Measurements from ENCODE around the gene KCNMB2.

Gene KCNMB2

GRCh38 chr3:178699364-178699763, 163.1 kb downstream of the KCNMB2 start:
- H3K9me3 ChIP-seq (ENCODE audit: control insufficient read depth, insufficient read depth, low read length), result peaks cover 25% of the 10 kb centered on the region; the same call in 1 of the 2 replicates
- H3K9me2 ChIP-seq (replicated peaks; ENCODE audit: control insufficient read depth, low read length), result no peaks in the 10 kb centered on the region
- H3K4me1 ChIP-seq (ENCODE audit: control insufficient read depth, low read length), result no peaks in the 10 kb centered on the region
- no peak overlapping the region for H3K4me3 ChIP-seq (ENCODE audit: low read length)
- TF ChIP-seq EZH2phosphoT487 (IDR thresholded peaks at IDR 0.05; ENCODE audit: borderline replicate concordance, low read length) (no peak), CTCF (IDR thresholded peaks at IDR 0.05; ENCODE audit: low read depth, low read length, poor library complexity, severe bottlenecking) (no peak)
- no peak overlapping the region for H3K4me2 ChIP-seq (ENCODE audit: low read length)
- no peak overlapping the region for H3K27ac ChIP-seq (ENCODE audit: low read depth, low read length)
- no peaks in the 10 kb centered on the region for H3F3A ChIP-seq (ENCODE audit: control insufficient read depth, insufficient read depth)
- no peaks in the 10 kb centered on the region for H3K36me3 ChIP-seq (ENCODE audit: control insufficient read depth, low read length)
- H3K79me2 ChIP-seq (ENCODE audit: control insufficient read depth, low read length), result no peaks in the 10 kb centered on the region
- H4K20me1 ChIP-seq (ENCODE audit: control insufficient read depth, insufficient read depth, low read depth, low read length), result no peaks in the 10 kb centered on the region
- no peaks in the 10 kb centered on the region for H3K27me3 ChIP-seq (ENCODE audit: control insufficient read depth, low read length)

- no peaks in the 10 kb centered on the region for H3F3A ChIP-seq (ENCODE audit: control insufficient read depth, insufficient read depth)
- H3K4me1 ChIP-seq (ENCODE audit: control insufficient read depth, low read length), result no peaks in the 10 kb centered on the region
- no peaks in the 10 kb centered on the region for H3K79me2 ChIP-seq (ENCODE audit: control insufficient read depth, low read length)
- H3K36me3 ChIP-seq (ENCODE audit: control insufficient read depth, low read length), result no peaks in the 10 kb centered on the region
- no peaks in the 10 kb centered on the region for H3K27me3 ChIP-seq (ENCODE audit: control insufficient read depth, low read length)
- no peak for TF ChIP-seq EZH2phosphoT487 (IDR thresholded peaks at IDR 0.05; ENCODE audit: borderline replicate concordance, low read length)
- TF ChIP-seq CTCF (IDR thresholded peaks at IDR 0.05; ENCODE audit: low read depth, low read length, poor library complexity, severe bottlenecking), result no peak
- H3K9me3 ChIP-seq (ENCODE audit: control insufficient read depth, insufficient read depth, low read length), result peaks cover 21% of the 10 kb centered on the region; the same call in 1 of the 2 replicates
- no peak overlapping the region for H3K4me2 ChIP-seq (ENCODE audit: low read length)
- no peak overlapping the region for H3K4me3 ChIP-seq (ENCODE audit: low read length)
- H3K9me2 ChIP-seq (replicated peaks; ENCODE audit: control insufficient read depth, low read length), result no peaks in the 10 kb centered on the region
- no peaks in the 10 kb centered on the region for H4K20me1 ChIP-seq (ENCODE audit: control insufficient read depth, insufficient read depth, low read depth, low read length)
- H3K27ac ChIP-seq (ENCODE audit: low read depth, low read length), result no peak overlapping the region
Measured at GRCh38 chr3:178699810-178700209, 163.6 kb downstream of the KCNMB2 start.

GRCh38 chr3:178703268-178703975, 167.2 kb downstream of the KCNMB2 start:
- Histone ChIP-seq H3K27ac (ENCODE audit: low read depth, low read length) (no peak overlapping the region), H3K4me3 (ENCODE audit: low read length) (no peak overlapping the region), H3K4me1 (ENCODE audit: control insufficient read depth, low read length) (no peaks in the 10 kb centered on the region), H3K4me2 (ENCODE audit: low read length) (no peak overlapping the region), H3K9me2 (replicated peaks; ENCODE audit: control insufficient read depth, low read length) (no peaks in the 10 kb centered on the region), H3F3A (ENCODE audit: control insufficient read depth, insufficient read depth) (no peaks in the 10 kb centered on the region), H4K20me1 (ENCODE audit: control insufficient read depth, insufficient read depth, low read depth, low read length) (no peaks in the 10 kb centered on the region), H3K9me3 (ENCODE audit: control insufficient read depth, insufficient read depth, low read length) (no peaks in the 10 kb centered on the region), H3K36me3 (ENCODE audit: control insufficient read depth, low read length) (no peaks in the 10 kb centered on the region), H3K27me3 (ENCODE audit: control insufficient read depth, low read length) (no peaks in the 10 kb centered on the region), H3K79me2 (ENCODE audit: control insufficient read depth, low read length) (no peaks in the 10 kb centered on the region)
- TF ChIP-seq EZH2phosphoT487 (IDR thresholded peaks at IDR 0.05; ENCODE audit: borderline replicate concordance, low read length) (no peak), CTCF (IDR thresholded peaks at IDR 0.05; ENCODE audit: low read depth, low read length, poor library complexity, severe bottlenecking) (no peak)

Data from DOHH2 (cell line).